ENCODE data around the gene IL11. TPM values are rescaled to one million over a fixed set of nuclear protein-coding genes. Genes with fewer than 3 reads are reported as not detected.

Gene IL11
- total and polyA plus RNA-seq, 2 of the 13 experiments (the other 11 are each of a cell fraction or from before 2014, with no cell fraction given) = 2.5 to 2.9 TPM

DNA sequence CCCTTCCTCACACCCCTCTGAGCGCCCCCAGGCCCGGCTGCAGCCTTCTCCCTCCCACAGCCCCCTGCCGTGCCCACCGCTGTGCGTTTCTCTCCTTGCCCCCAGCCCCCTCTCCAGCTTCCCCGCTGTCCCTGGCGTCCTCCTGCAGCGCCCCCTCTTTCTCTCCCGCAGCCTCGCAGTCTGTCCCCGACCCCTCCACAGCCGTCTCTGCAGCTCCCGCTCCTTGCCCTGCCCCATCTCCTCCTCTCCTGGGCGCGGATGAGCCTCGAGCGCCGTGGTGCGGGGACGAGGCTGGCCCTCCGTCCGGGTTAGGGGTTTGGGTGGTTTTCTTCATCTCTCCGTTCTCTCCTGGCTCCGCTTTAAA is 29.5 kb downstream of the IL11 start:
- no peak overlapping the region for H2AFZ ChIP-seq (ENCODE audit: low read length)
- peaks cover 2 to 7% of the 10 kb centered on the region in 2 experiments; a peak in 3 of 5 replicates for H3K36me3 ChIP-seq (replicated peaks in 1 of 2; ENCODE audit: control insufficient read depth in 1 of 2, insufficient read depth in 2 of 2, low read length in 2 of 2)
- DNase-seq (ENCODE audit: low spot score) (no peak), FAIRE-seq (no peak), ATAC-seq (0 out of 3 replicates have a peak, but pooled peaks have one; percentile 1)
- H3K9me3 ChIP-seq (ENCODE audit: low read length) = no peaks in the 10 kb centered on the region
- H3K4me1 ChIP-seq (ENCODE audit: insufficient read depth, low read length) = peaks cover 27% of the 10 kb centered on the region
- CTCF ChIA-PET (ENCODE audit: low intra/inter-chr PET ratio, low total read pairs) = no interaction called here
- H4K20me1 ChIP-seq (ENCODE audit: insufficient read depth, low read length) = peaks cover 3% of the 10 kb centered on the region; the same call in 1 of the 2 replicates
- peak overlapping the region; percentile 75 for H3K27ac ChIP-seq (ENCODE audit: extremely low read length, insufficient read depth, low read length)
- no peaks in the 10 kb centered on the region; a peak in 1 of 5 replicates for H3K27me3 ChIP-seq (ENCODE audit: control insufficient read depth in 1 of 2, insufficient read depth in 2 of 2, low read length in 2 of 2)
- H3K4me3 ChIP-seq (replicated peaks in 1 of 3; ENCODE audit: insufficient read depth in 1 of 3, low read depth in 2 of 3, low read length in 3 of 3) = peak overlapping the region; percentile 82 to 99 (median 91)
- under 1% methylated on average over 24 of the region's 24 CpGs for WGBS (ENCODE audit: low lambda C conversion rate)
- H3K9ac ChIP-seq (ENCODE audit: insufficient read depth, low read depth, low read length) = peak overlapping the region; percentile 95
- POLR2A ChIA-PET = interaction anchor here (0.6 to 0.7 kb wide), 3 partner anchors 67 to 200 kb away, joined by 3 read pairs; partner anchors contain the start of gene UBE2S
- in situ Hi-C loops (cut with HindIII; ENCODE audit: extremely low pct_ligation_motif_present, low pct_unique_long_range_greater_than_20kb) = no loop called here
- intact Hi-C loops (cut with micrococcal nuclease; ENCODE audit: unreplicated experiment) = no loop called here
- peaks cover 5% of the 10 kb centered on the region for H3K79me2 ChIP-seq (ENCODE audit: insufficient read depth, low read length)
- peak overlapping the region; percentile 81 for H3K4me2 ChIP-seq (ENCODE audit: low read depth, low read length)
- BruUV-seq (replicated peaks) = no TSS peak
- 0 out of 2 replicates have a peak, but pooled peaks have one; percentile 19 for TF ChIP-seq HDAC1 (CRISPR knock-in tag; IDR thresholded peaks at IDR 0.05)
- TF ChIP-seq, protein P1, sequence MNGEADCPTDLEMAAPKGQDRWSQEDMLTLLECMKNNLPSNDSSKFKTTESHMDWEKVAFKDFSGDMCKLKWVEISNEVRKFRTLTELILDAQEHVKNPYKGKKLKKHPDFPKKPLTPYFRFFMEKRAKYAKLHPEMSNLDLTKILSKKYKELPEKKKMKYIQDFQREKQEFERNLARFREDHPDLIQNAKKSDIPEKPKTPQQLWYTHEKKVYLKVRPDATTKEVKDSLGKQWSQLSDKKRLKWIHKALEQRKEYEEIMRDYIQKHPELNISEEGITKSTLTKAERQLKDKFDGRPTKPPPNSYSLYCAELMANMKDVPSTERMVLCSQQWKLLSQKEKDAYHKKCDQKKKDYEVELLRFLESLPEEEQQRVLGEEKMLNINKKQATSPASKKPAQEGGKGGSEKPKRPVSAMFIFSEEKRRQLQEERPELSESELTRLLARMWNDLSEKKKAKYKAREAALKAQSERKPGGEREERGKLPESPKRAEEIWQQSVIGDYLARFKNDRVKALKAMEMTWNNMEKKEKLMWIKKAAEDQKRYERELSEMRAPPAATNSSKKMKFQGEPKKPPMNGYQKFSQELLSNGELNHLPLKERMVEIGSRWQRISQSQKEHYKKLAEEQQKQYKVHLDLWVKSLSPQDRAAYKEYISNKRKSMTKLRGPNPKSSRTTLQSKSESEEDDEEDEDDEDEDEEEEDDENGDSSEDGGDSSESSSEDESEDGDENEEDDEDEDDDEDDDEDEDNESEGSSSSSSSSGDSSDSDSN (CRISPR knock-in tag; IDR thresholded peaks at IDR 0.05) = 0 out of 2 replicates have a peak, but pooled peaks have one; percentile 15
- no peak for TF ChIP-seq ZNF557 (CRISPR knock-in tag; IDR thresholded peaks at IDR 0.05)
- TF ChIP-seq HNRNPK (IDR thresholded peaks at IDR 0.05; ENCODE audit: low read depth, low read length, poor library complexity, severe bottlenecking) = peak; percentile 54
- TF ChIP-seq, protein P2, sequence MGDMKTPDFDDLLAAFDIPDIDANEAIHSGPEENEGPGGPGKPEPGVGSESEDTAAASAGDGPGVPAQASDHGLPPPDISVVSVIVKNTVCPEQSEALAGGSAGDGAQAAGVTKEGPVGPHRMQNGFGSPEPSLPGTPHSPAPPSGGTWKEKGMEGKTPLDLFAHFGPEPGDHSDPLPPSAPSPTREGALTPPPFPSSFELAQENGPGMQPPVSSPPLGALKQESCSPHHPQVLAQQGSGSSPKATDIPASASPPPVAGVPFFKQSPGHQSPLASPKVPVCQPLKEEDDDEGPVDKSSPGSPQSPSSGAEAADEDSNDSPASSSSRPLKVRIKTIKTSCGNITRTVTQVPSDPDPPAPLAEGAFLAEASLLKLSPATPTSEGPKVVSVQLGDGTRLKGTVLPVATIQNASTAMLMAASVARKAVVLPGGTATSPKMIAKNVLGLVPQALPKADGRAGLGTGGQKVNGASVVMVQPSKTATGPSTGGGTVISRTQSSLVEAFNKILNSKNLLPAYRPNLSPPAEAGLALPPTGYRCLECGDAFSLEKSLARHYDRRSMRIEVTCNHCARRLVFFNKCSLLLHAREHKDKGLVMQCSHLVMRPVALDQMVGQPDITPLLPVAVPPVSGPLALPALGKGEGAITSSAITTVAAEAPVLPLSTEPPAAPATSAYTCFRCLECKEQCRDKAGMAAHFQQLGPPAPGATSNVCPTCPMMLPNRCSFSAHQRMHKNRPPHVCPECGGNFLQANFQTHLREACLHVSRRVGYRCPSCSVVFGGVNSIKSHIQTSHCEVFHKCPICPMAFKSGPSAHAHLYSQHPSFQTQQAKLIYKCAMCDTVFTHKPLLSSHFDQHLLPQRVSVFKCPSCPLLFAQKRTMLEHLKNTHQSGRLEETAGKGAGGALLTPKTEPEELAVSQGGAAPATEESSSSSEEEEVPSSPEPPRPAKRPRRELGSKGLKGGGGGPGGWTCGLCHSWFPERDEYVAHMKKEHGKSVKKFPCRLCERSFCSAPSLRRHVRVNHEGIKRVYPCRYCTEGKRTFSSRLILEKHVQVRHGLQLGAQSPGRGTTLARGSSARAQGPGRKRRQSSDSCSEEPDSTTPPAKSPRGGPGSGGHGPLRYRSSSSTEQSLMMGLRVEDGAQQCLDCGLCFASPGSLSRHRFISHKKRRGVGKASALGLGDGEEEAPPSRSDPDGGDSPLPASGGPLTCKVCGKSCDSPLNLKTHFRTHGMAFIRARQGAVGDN (CRISPR knock-in tag; IDR thresholded peaks at IDR 0.05) = peak; percentile 39
- TF ChIP-seq, protein P3, sequence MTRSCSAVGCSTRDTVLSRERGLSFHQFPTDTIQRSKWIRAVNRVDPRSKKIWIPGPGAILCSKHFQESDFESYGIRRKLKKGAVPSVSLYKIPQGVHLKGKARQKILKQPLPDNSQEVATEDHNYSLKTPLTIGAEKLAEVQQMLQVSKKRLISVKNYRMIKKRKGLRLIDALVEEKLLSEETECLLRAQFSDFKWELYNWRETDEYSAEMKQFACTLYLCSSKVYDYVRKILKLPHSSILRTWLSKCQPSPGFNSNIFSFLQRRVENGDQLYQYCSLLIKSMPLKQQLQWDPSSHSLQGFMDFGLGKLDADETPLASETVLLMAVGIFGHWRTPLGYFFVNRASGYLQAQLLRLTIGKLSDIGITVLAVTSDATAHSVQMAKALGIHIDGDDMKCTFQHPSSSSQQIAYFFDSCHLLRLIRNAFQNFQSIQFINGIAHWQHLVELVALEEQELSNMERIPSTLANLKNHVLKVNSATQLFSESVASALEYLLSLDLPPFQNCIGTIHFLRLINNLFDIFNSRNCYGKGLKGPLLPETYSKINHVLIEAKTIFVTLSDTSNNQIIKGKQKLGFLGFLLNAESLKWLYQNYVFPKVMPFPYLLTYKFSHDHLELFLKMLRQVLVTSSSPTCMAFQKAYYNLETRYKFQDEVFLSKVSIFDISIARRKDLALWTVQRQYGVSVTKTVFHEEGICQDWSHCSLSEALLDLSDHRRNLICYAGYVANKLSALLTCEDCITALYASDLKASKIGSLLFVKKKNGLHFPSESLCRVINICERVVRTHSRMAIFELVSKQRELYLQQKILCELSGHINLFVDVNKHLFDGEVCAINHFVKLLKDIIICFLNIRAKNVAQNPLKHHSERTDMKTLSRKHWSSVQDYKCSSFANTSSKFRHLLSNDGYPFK (CRISPR knock-in tag; IDR thresholded peaks at IDR 0.05; ENCODE audit: borderline replicate concordance) = 0 out of 2 replicates have a peak, but pooled peaks have one; percentile 10
- TF ChIP-seq, protein P4, sequence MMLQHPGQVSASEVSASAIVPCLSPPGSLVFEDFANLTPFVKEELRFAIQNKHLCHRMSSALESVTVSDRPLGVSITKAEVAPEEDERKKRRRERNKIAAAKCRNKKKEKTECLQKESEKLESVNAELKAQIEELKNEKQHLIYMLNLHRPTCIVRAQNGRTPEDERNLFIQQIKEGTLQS (CRISPR knock-in tag; IDR thresholded peaks at IDR 0.05) = no peak
- TF ChIP-seq IRX3 (CRISPR knock-in tag; IDR thresholded peaks at IDR 0.05; ENCODE audit: borderline replicate concordance, low read depth) = no peak
- TF ChIP-seq ADNP (CRISPR knock-in tag; IDR thresholded peaks at IDR 0.05) = no peak
- TF ChIP-seq CC2D1A (CRISPR knock-in tag; IDR thresholded peaks at IDR 0.05) = 0 out of 2 replicates have a peak, but pooled peaks have one; percentile 1
- TF ChIP-seq TOPORS (CRISPR knock-in tag; IDR thresholded peaks at IDR 0.05) = no peak
- TF ChIP-seq, protein P5, sequence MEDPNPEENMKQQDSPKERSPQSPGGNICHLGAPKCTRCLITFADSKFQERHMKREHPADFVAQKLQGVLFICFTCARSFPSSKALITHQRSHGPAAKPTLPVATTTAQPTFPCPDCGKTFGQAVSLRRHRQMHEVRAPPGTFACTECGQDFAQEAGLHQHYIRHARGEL (CRISPR knock-in tag; IDR thresholded peaks at IDR 0.05) = no peak
